HG03565 (cell line): Measurements from ENCODE around the gene AHI1.
"Not testable (repeated sequence)": the region's sequence is repeated elsewhere in the genome, so short reads cannot be mapped to it uniquely, and the experiment has no call there.

ENCODE experiments used
- ATAC-seq: cut with Tn5 transposase; IDR thresholded peaks from one replicate; pipeline ENCODE4 v1.9.1; 2021; ENCODE audit warnings: mild to moderate bottlenecking, moderate library complexity; ENCODE audit not compliant: unreplicated experiment

Gene AHI1

GRCh38 chr6:135269481-135269891 lies 228.1 kb downstream of the AHI1 start:
- ATAC-seq, result no peak

- no peak for ATAC-seq
Measured at GRCh38 chr6:135268740-135269139, 228.8 kb downstream of the AHI1 start.

GRCh38 chr6:135268263-135268662 lies 229.3 kb downstream of the AHI1 start:
- no peak for ATAC-seq

- ATAC-seq, result no peak
Measured at GRCh38 chr6:135267085-135267484, 230.5 kb downstream of the AHI1 start.

GRCh38 chr6:135266675-135267074 lies 230.9 kb downstream of the AHI1 start:
- ATAC-seq, result no peak

GRCh38 chr6:135265278-135265677 lies 232.3 kb downstream of the AHI1 start:
- no peak for ATAC-seq

GRCh38 chr6:135261872-135262725 lies 235.4 kb downstream of the AHI1 start:
- ATAC-seq, result no peak

- no peak for ATAC-seq
Measured at GRCh38 chr6:135260612-135261011, 236.9 kb downstream of the AHI1 start.

- no peak for ATAC-seq
Measured at GRCh38 chr6:135258970-135259369, 238.6 kb downstream of the AHI1 start.

- no peak for ATAC-seq
Measured at GRCh38 chr6:135257631-135258405, 239.7 kb downstream of the AHI1 start.

GRCh38 chr6:135256866-135257265 lies 240.7 kb downstream of the AHI1 start:
- no peak for ATAC-seq

- no peak for ATAC-seq
Measured at GRCh38 chr6:135254471-135254870, 243.1 kb downstream of the AHI1 start.

- ATAC-seq, result no peak
Measured at GRCh38 chr6:135251498-135252441, 245.8 kb downstream of the AHI1 start.

- ATAC-seq, result no peak
Measured at GRCh38 chr6:135250751-135251497, 246.6 kb downstream of the AHI1 start.

- ATAC-seq, result no peak
Measured at GRCh38 chr6:135250234-135250633, 247.3 kb downstream of the AHI1 start.

GRCh38 chr6:135246412-135247012 lies 251.0 kb downstream of the AHI1 start:
- ATAC-seq, result not testable (repeated sequence)

- ATAC-seq, result no peak
Measured at GRCh38 chr6:135244805-135245204, 252.7 kb downstream of the AHI1 start.

GRCh38 chr6:135243871-135244796 lies 253.4 kb downstream of the AHI1 start:
- ATAC-seq, result no peak

GRCh38 chr6:135240711-135241110 lies 256.8 kb downstream of the AHI1 start:
- ATAC-seq, result no peak
